Esophagus mucosa (tissue), 1 donor: ENCODE results near the gene BAHCC1. TPM values are rescaled to one million over a fixed set of nuclear protein-coding genes. Genes with fewer than 3 reads are reported as not detected.

Source experiments
- total RNA-seq: library from RNA; stranded (reverse); gene quantifications from one replicate; pipeline ENCODE4 v1.2.4, GENCODE V29; 2023
- donor health status: DM: yes; HTN: yes; CAD: no.

The BAHCC1 gene
- total RNA-seq, 1 donor from 2014 or later, result 4.2 TPM

Other genes with a start within 250 kb of the BAHCC1 start
- gene PVALEF, start 229.9 kb upstream of the BAHCC1 start, total RNA-seq, result not detected
- gene AATK, start 229.2 kb upstream of the BAHCC1 start, total RNA-seq, result 0.56 TPM
- gene CEP131, start 172.5 kb upstream of the BAHCC1 start, total RNA-seq, result 2.7 TPM
- 13.1 TPM for gene TEPSIN, start 156.4 kb upstream of the BAHCC1 start, total RNA-seq
- gene NDUFAF8, start 156.1 kb upstream of the BAHCC1 start, total RNA-seq, result 41.2 TPM
- 24.6 TPM for gene SLC38A10, start 100.2 kb upstream of the BAHCC1 start, total RNA-seq
- 4,027 TPM for gene ACTG1, start 117.3 kb downstream of the BAHCC1 start, total RNA-seq
- gene FSCN2, start 132.9 kb downstream of the BAHCC1 start, total RNA-seq, result 0.76 TPM
- gene FAAP100, start 156.9 kb downstream of the BAHCC1 start, total RNA-seq, result 16.3 TPM
- 92.8 TPM for gene NPLOC4, start 241.7 kb downstream of the BAHCC1 start, total RNA-seq
- gene TSPAN10, start 241.7 kb downstream of the BAHCC1 start, total RNA-seq, result 2.2 TPM